Measurements from ENCODE around the gene TRIM54.
"Not testable (repeated sequence)": the region's sequence is repeated elsewhere in the genome, so short reads cannot be mapped to it uniquely, and the experiment has no call there.

Gene TRIM54

DNA sequence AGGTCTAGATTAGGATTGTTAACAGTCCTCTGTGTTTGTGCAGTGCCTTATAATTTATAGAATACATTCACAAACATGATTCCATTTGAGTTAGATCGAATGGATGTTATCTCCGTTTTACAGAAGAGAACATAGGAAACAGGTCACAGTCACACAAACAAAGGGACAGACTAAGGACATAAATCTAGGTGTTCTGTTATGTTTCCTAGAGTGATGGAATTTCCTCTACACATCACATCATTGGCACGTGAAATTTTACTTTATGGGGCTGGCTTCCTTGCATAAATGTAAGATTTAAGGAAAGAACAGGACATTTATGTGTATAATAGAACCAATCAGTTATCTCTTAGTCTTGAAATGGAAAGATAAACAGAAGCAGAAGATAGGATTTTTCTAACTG lies 6.4 kb downstream of the TRIM54 start:
- DNase-seq = no peak

DNA sequence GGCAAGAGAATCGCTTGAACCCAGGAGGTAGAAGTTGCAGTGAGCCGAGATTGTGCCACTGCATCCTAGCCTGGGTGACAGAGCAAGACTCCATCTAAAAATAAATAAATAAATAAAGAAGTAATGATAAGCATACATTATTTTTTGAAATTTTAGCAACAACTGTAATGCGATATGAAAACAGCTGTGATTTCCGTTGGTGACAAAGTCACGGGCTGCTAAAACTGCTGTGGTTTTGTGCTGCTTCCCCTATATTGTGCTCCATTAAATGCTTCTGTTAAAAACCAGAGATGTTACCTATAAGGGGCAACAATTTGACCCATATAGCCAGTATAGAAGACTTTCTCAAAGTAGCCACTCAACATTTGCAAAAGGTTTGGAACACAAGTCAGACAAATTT lies 8.3 kb downstream of the TRIM54 start:
- no peak for DNase-seq

DNA sequence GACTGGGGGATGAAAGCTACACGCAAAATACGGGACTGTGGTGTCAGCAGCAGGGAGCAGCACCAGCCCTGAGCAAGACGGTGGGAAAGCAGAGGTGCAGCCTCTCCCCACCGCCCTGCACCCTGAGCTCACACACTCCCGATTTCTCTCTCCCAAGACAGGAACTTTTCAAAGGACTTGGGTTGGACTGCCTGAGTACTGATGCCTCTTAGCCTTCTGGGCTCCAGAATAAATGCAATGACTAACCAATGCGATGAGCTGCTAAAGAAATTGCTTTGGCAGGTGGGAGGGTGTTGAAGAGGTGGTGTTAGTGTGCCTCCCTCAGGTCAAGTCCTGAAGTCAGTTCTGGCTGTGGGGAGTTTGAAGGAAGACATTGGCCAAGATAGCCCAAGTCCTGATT lies 9.6 kb downstream of the TRIM54 start:
- DNase-seq = no peak

- DNase-seq = no peak
Observed at GRCh38 chr2:27294928-27295327, 12.7 kb downstream of the TRIM54 start.

GRCh38 chr2:27296481-27296880 lies 14.3 kb downstream of the TRIM54 start:
- DNase-seq = no peak

GRCh38 chr2:27297195-27297594 lies 15.0 kb downstream of the TRIM54 start:
- DNase-seq = no peak

DNA sequence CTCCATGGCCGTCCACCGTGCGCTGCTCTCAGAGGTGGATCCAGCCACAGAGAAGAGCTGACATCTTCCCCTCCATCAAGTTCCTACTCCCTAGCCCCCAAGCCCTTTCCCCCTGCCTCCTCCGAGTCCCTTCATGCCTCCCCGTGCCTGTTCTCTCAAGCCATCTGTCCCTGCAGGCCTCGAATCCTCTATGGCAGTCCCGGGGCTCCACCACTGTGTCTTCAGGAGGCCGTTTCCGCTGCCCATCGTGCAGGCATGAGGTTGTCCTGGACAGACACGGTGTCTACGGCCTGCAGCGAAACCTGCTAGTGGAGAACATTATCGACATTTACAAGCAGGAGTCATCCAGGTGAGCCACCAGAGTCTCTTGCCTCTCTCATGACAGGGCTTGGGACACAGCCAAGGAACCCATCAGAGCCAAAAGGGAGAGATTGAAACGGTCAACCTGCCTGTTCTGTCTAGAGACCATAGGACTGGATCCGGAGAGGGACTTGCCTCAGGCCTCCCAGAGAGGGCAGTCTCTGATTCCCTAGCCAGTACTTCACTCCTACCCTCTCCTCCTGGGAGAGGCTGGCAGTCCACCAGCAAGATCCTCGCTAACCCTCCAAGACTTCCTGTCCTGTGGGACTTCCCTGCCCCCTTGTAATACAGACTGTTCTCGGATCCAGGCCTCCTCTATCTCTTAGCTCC lies 16.3 kb downstream of the TRIM54 start:
- no peak for DNase-seq

- DNase-seq = not testable (repeated sequence)
Observed at GRCh38 chr2:27300606-27301005, 18.4 kb downstream of the TRIM54 start.

DNA sequence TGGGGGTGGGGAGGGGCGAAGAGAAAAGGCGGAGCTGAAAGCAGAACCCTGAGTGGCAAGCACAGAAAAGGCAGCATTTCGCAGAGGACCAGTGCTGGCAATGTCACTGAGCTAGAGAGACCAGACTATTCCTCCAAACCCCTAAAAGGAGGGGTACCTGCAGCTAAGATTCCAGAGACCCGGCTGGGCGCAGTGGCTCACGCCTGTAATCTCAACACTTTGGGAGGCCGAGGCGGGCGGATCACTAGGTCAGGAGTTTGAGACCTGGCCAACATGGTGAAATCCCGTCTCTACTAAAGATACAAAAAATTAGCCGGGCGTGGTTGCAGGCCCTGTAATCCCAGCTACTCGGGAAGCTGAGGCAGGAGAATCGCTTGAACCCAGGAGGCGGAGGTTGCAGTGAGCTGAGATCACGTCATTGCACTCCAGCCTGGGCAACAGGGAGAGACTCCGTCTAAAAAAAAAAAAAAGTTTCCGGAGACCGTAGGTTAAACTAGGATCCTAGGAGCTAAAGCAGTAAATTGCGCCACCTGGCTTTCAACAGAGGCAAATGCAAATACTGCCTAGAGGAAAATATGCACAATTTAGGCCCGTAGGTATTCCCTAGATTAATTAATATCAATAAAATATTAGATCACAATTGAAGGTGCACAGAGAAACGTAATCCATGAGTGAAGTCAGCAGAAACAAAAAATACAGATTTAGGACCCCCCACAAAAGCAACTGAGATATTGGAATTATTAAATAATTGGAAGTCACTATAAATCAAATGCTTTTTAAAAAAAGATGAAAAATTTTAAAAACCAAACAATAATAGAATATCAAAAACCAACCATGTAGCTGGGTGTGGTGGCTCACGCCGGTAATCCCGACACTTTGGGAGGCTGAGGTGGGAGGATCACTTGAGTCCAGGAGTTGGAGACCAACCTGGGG lies 21.1 kb downstream of the TRIM54 start:
- peak; percentile 9 for DNase-seq

DNA sequence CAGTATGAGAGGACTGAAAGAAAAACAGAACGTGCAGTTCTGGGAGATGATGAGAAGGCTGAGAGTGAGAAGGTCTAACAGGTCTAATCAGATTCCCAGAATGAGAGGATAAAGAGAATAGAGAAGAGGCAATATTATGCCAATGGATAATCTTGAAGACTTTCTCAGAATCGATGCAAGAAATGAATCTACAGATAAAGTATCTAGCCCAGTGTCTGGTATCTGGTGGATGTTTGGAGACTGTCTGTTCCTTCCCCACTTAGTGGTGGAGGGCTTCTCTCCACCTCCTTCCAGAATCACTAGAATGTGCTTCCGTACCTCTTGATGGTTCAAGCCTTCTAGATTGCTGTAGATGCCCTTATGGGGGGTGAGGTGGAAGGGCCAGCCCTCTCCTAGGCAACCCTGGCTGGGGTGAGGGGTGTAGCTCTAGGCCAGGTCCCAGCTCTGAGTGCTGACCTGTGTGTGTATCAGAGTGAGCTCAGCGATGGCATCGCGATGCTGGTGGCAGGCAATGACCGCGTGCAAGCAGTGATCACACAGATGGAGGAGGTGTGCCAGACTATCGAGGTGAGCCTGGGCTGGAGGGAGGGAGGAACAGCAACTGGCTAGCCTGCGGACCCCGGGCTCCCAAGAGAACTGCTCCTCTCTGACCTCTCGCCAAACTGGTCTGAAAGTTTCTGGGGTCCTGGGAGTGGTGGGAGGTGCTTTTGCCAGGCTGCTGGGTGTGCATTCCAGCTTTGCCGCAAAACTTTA lies 22.4 kb downstream of the TRIM54 start:
- DNase-seq = no peak

DNA sequence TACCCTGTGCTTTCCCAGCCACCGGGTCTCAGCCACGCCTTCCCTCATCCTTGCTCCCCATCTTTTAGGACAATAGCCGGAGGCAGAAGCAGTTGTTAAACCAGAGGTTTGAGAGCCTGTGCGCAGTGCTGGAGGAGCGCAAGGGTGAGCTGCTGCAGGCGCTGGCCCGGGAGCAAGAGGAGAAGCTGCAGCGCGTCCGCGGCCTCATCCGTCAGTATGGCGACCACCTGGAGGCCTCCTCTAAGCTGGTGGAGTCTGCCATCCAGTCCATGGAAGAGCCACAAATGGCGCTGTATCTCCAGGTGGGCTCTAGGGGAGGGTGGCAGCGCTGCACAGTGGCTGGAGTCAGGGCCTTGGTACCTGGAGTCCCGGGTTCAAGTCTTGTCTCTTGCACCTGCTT lies 23.3 kb downstream of the TRIM54 start:
- DNase-seq = no peak

DNA sequence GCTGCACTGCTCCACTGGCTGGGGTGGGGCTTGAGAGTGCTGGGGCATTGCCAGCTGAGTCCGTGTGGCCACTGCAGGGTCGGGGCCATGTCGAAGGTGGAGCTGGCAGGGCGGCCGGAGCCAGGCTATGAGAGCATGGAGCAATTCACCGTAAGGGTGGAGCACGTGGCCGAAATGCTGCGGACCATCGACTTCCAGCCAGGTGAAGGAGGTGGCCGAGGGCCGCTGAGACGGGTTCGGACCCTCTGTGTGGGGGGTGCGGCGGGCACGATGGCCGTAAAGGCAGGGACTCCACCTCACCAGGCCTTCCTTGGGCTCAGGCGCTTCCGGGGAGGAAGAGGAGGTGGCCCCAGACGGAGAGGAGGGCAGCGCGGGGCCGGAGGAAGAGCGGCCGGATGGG lies 23.9 kb downstream of the TRIM54 start:
- DNase-seq = no peak

- peak; percentile 5 for DNase-seq
Observed at GRCh38 chr2:27306573-27307286, 24.5 kb downstream of the TRIM54 start.

GRCh38 chr2:27307287-27307544 lies 25.0 kb downstream of the TRIM54 start:
- no peak for DNase-seq

GRCh38 chr2:27307545-27308358 lies 25.5 kb downstream of the TRIM54 start:
- DNase-seq = no peak

GRCh38 chr2:27308359-27308881 lies 26.2 kb downstream of the TRIM54 start, which contains the start of gene UCN:
Gene UCN, minus strand, starts transcription at chr2:27308445. Its CDS starts 550 bp downstream, at chr2:27307895.
- no peak for DNase-seq

DNA sequence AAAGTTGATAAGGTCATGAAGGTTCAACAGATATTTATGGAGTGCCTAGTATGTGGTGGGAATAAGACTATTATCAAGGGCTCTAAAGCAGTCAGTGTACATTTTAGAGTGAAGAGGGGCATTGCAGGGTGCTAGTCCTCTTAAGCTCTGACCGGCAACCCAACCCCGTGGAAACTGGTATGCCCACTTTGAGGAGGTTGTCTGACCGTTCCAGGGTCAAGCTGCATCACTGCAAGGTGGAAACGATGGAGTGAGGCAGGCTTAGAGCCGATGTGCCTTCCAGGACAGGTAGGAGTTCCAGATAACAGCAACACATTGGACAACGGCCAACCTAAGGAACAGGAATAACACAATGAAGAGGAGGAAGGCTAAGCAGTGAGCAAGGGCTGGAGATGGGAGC lies 27.4 kb downstream of the TRIM54 start:
- no peak for DNase-seq

GRCh38 chr2:27312152-27312551 lies 29.9 kb downstream of the TRIM54 start:
- no peak for DNase-seq

- no peak for DNase-seq
Observed at GRCh38 chr2:27313882-27314645, 31.8 kb downstream of the TRIM54 start.

- DNase-seq = no peak
Observed at GRCh38 chr2:27314709-27315108, 32.5 kb downstream of the TRIM54 start.

DNA sequence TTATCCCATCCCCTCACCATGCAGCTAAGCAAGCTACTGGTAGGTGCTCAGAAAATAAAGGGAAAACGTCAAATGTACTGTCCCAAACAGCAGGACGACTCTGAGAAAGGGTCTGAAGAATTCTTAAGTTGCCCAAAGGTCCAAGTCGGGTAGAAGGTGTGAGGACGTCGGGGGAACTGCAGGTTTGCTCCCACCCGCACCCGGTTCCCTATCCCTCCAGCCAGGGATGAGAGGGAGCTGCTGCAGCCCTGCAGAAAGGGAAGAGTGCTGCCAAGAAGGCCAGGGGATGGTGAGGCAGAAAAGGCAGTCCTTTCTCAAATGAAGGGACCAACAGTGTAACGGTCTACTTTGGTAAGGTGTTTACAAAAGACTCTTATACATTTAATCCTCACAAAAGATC lies 32.9 kb downstream of the TRIM54 start:
- DNase-seq = no peak
